NK-92 treated with Interleukin-12 subunit alpha and Interleukin-12 subunit beta, amount 100 ng/mL, for 24 hours (cell line): Measurements from ENCODE around the gene CXCL8.
"Not testable (repeated sequence)": the region's sequence is repeated elsewhere in the genome, so short reads cannot be mapped to it uniquely, and the experiment has no call there.

Experiments used
- DNase-seq: peaks from one replicate; lab custom pipeline; 2025; lab: John Stamatoyannopoulos, UW

Gene CXCL8

DNA sequence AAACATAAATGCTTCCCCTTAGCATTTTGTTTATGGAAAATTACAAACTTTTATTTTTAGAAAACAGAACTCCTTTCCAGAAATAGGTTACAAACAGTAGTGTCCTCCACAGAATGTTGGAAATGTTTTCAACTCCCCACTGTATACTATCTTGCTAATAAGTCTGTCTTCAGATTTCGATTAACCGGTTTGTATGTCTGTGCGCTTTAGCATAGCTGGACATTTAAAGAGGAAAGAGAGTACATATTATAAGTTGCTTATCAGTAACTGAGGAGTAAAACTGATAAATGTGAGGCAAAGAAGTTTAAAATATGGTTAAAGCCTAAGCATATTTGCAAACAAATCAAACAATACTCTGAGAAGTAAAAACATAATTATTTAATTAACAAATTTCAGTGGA, 3.4 kb downstream of the CXCL8 start:
- no peak for DNase-seq

DNA sequence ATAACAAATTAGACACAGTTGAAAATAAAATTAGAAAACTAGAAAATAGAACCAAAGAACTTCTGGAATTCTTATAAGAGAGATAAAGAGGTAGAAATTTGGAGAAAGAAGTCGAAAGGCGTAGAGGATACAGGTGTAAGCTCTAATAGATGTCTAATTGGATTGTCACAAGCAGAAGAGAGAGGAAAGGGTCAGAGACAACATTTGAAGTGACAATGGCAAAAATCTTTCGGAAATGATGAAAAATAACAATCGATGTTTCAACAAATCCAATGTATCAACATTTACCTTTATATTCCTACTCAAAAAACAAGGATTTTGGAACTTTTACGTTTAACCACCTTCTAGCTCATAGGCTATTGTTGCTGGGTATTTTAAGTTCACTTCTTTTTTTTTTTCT, 3.8 kb downstream of the CXCL8 start:
- no peak for DNase-seq

DNA sequence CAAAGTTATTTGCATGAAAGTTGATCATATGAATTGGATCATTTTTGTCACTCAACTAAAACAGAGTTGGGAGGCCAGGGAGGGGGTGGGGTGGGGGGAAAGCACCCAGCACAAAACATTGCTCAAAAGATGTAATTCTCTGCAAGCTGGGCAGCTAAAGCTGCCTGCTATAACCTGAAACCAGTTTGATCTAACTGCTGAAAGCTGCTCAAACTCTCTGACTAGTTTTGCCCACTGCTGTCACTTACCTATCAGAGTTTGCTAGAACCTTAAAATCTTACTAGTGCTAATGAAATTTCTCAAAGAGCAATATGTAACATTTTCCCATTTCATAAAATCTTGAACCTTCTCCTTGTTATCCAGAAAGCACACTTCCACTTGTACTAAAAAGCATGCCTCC, 10.4 kb downstream of the CXCL8 start:
- DNase-seq = no peak

DNA sequence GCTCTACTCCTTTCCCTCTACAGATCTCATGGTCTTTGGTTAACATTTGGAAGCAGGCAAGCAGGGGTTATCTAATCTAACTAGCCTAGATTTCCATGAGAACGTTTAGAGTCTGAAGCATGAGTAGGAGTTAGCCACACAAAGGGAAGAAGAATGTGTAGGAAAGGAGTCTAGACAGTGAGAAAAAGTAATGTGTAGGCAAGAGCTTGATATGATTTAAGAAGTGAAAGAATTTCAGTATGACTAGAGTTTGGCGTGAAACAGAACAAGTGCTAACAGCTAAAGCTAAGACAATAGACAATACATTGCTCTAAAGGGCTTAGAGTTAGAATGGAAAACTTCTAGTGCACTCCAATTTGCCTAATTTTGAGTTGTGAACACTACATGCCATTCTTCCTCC, 10.8 kb downstream of the CXCL8 start:
- DNase-seq = no peak

DNA sequence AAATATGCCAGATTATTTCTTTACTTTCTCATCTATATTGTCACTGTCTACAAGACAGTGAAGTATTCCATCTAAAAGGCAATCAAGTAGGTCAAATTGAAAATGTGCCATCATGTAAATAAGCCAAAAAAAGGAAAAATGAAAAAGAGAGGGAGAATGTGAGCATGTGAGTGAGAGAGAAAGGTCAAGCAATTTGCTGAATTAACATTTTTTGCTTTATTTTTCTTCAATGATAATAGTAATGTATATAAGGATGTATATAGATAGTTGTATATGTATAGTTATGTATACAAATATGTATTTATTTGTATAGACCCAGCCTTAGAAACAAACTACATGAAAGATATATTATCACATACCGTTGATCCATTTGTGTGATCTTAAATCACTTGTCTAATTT, 11.5 kb downstream of the CXCL8 start:
- DNase-seq = no peak

DNA sequence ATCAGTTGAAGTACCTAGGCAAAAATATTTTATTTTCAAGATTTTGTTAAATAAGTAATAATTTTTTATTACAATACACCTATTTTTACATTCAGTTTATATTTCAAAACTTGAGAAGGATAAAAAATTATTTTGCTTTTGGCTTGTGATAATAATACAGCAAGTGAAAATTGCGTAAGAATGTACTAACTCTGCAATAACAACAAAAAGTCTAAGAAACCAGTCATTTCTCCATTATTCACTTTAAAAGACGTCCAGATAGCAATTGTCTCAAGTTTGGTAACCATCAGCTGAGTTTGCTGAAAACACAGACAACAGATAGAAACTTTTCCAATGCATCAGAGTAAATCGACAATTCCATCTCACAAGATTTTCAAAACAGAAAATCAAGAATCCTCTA, 12.1 kb downstream of the CXCL8 start:
- DNase-seq = no peak

DNA sequence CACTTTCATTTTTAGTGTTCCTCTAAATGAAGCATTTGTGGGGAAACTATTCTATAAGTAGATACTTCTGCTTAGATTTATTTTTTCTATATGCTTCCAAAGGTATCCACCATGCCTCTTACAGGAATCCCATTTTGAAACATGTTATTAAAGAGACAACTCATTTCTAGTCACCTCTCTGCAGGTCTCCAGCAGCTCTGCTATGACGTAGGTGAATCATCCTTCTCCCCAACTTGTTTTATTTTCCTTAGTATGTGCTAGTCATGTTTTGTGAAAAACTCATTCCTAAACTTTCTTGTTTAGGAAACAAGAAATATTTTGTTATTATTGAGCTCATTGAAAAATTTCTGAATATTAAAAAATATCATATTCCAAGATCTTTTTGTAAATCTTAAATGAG, 12.8 kb downstream of the CXCL8 start:
- no peak for DNase-seq

DNA sequence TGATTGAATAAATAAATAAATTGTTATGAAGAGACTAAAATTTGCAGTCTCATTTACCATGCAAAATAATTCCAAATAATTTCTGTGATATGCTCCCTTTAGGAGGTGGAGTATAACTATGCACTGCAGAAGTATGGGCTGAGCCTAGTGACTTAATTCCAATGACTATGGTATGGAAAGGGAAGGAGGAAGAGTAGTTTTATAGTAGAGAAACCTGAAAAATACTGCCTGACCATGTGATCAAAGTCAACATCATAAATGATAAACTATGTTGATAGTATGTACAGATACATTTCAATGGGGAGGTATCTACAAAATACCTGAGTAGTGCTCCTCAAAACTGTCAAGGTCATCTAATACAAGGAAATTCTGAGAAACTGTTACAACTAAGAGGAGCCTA, 14.6 kb downstream of the CXCL8 start:
- DNase-seq = no peak

DNA sequence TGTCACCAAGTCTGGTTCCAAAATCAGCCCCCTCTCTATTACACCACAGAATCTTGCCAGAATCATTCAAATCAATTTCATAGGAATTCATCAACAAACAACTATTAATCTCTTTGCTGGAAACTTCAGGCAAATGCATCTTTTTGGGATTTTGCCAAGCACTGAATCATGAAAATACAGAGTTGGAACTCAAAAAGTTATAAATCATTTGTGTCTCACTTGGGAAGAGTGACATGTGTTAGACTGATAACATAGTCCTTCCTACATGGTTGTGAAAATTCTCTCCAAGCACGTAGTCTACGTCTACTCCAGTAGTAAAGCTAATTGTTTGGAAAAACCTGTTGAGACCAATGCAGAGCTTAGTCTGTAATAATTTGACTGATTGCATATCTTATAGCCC, 19.0 kb downstream of the CXCL8 start:
- no peak for DNase-seq

DNA sequence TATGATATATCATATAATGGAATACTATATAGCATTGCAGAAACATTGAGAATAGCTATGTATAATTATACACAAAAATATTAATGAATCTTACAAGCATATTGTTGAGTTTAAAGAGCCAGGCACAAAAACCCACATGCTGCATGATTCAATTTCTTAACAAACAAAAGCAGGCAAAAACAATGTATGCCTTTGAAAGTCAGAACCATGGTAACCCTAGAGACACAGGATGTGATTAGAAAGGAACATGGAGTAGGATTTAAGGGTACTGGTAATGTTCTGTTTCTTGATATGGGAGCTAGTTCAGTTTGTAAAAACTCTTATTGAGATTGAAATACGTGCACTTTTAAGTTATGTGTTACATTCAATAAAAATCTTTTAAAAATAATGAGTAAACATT, 21.5 kb downstream of the CXCL8 start:
- DNase-seq = no peak

DNA sequence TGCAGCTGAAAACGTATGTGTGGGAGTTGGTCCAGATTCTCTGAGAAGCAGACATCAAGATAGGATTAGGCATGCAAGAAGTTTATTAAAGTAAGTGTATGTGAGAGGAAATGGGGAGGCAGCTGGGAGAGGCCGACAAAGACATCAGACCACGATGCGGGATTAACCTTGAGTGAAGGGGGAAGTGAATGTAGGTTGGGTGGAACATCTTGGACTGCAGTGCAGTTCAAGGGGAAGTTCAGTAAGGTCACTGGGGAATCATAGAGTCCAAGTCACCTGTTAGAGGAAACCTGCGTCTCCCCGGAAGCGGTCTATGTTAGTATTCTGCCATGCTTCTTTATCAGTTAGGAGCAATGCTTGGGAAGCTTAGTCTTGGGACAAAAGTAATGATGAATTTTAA, 22.0 kb downstream of the CXCL8 start:
- DNase-seq = no peak

DNA sequence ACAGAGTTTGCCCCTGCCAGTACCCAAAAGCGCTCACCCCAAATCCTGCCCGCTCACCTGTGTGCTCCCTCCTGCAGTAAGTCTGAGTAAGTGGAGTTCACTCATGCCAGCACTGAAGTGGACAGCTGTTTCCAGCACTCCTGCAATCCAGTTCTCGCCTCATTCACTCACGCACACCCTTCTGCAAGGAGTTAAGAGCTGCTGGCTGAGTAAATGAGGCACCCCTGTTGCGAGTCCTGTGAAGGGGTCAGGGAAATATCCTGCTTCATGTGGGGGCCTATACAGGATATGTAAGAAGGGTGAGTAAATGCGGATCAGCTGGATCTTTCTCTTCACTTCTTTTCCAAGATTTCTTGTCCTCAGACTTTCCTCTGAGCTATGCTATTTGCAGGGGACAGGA, 23.5 kb downstream of the CXCL8 start:
- DNase-seq = no peak

DNA sequence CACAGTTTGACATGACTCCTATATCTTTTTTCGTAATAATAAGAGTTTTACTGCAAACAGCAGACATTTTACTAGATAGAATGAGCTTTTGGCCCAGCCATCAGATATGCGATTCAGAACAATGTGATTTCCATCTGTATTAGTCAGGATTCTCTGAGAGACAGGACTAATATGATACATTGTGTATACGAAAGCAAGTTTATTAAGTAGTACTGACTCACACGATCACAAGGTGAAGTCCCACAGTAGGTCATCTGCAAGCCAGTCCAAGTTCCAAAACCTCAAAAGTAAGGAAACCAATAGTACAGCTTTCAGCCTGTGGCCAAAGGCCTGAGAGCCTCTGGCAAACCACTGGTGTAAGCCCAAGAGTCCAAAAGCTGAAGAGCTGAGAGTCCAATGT, 24.1 kb downstream of the CXCL8 start:
- no peak for DNase-seq

DNA sequence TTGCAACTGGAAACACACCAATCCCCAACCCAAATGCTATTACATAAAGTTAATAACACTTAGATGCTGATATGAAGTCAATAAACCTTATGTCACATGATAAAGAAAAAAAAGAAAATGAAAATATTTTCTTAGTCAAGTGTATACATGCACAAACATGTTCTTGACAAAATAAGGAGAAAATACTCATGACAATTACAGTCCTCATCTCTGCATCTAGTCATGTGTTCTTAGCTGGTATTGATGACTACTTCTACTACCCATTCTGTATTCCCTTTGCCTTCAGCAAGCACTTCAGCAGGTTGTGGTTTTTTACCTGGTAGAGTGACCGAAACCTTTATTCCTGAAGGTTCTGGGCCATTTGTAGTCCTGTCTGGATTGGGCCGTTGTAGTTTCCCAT, 24.9 kb downstream of the CXCL8 start:
- no peak for DNase-seq

DNA sequence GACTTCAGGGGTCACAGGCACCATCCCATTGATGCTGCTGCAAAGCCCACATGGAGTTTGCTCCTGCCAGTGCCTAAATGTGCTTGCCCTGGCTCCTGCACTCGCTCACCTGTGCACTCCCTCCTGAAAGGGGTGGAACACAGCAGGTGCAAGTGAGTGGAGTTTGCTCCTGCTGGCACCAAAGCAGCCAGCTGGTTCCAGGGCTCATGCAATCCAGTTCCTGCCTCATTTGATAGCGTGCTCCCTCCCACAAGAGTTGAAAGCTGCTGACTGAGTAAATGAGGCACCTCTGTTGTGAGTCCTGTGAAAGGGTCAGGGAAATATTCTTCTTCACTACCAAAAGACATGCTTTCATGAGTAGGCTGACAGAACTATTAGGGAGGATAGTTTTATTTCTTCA, 30.5 kb downstream of the CXCL8 start:
- no peak for DNase-seq

DNA sequence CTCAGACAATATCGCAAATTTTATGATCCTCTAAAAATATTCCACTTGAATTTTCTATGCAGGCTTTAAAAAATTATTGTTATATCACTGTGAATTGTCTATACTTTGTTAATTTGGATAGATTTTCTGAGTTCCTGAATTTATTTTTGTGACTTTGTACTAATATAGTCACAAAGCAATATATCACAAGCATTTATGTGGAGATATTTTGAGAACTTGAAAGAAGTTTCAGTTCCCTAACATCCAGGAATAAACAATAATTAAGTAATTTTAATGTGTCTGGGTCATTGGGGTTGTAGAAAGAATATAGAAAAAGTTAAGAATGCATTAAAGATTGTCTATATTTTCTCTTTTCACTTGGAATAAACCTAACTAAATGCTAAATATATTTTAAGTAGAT, 32.0 kb downstream of the CXCL8 start:
- no peak for DNase-seq

DNA sequence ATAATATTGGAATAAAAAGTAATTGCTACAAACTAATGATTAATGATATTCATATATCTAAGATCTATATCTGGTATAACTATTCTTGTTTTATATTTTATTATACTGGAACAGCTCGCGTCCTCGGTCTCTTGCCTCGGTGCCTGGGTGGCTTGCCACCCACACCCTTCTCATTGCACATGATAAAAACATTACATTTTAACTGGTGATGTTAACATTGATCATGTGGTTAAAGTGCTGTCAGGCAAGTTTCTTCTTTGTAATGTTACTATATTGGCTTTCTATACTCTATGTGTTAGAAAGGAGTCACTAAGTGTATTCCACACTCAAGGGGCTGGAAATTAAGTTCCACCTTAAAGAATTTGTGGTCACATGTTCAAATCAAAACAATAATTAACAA, 34.0 kb downstream of the CXCL8 start:
- DNase-seq = not testable (repeated sequence)

DNA sequence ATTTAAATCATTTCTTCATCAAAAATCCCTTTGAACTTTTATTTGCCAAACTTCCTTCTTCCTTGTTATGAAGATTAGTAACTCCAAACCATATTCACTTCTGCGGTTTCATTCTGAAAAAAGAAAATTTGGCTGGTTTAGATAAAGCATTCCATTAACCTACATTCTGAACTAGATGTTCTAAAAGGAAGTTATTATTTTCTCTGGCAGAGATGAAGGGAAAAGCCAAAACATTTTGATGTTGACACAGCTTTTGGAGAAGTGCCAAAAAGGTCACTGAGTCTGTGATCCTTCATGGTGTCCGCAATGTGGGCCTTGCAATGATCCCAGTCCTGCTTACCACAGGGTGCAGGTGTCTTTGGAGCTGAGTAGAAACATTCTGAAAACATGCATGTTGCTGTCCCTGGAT, 36.0 kb downstream of the CXCL8 start:
- no peak for DNase-seq

DNA sequence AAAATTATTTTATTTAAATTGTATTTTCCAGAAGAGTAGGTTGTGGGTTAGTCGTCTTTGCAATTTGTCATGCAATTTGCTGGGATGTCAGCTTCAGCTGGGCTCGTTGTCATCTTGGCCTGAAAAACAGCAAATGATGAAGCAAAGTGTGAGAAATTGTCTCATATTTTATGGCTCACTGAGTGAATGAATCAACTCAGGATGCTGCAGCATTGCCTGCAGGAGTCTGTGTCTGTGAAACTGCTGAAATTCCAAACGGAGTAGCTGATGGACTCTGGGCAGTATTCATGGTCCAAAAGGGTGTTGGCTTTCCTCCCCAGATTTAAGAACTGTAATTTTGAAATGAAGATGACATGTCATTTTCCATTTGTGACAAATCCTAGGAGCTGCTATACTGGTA, 37.2 kb downstream of the CXCL8 start:
- no peak for DNase-seq

DNA sequence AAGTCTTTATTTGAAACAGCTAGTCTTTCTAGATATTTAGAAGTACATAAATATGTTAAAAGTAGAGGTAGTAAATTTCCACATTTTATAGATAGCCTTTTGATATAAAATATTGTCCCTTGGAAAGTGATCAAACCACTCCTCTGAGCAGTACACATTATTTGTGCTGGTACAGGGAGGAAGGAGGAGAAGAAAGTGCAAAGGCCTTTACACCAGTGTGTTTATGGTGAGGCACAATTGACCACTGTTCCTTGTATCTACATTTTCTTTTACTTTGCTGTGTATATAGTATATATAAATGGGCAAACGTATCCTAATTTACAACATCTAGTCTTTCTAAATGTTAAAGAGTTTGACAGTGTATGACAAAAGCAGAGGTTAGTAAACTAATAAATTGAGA, 39.9 kb downstream of the CXCL8 start:
- no peak for DNase-seq

DNA sequence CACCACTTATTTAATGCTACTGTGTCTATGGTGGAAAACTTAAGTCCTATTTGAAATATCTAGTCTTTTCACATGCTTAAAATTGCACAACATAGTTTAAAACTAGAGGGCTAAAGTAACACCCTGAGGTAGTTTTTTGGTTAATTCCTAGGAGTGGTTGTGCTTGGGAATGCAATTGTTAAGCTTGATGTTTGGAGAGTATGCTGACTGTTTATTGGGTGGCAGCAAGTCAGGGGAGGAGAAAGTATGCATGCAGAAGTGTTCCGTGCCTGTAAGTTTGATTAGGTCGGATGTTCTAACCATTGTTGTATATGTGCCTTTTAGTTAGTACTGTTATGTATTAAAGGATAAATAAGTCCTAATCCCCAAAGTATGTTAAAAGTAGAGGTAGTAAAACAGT, 40.5 kb downstream of the CXCL8 start:
- no peak for DNase-seq

DNA sequence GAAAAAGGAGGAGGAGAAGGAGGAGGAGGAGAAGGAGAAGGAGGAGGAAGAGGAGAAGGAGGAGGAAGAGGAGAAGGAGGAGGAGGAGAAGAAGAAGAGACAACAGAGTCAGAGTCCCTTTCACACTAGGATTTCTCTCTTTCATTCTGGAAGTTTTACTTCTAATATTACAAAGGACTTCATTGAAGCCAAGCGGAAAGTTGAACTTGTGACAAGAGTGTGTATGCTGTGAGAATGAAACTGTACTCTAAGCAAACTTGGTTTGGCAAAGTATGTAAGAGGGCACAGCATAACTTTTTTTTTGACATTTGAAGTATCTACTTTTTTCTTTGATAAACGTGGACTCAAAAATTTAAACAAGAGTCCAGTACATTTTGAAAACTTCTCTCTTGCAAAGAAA, 48.0 kb downstream of the CXCL8 start:
- DNase-seq = no peak
